Caco-2 (cell line): Measurements from ENCODE around the gene PEX26. TPM values are rescaled to one million over a fixed set of nuclear protein-coding genes. Genes with fewer than 3 reads are reported as not detected.

ENCODE experiments used
- BruUV-seq: library from RNA; stranded (reverse); fragments of 400-500 nt; replicated peaks from 2 replicates; lab custom pipeline; 2021; lab: Mats Ljungman, UMichigan
- CTCF ChIA-PET: fragments of 300-600 bp; sonication (Branson Sonifier 250); formaldehyde crosslinking; loops from one replicate; lab custom pipeline; 2022; ENCODE audit warnings: antibody characterized with exemption; lab: Charles Lee
- POLR2A ChIA-PET: fragments of 300-600 bp; sonication (Branson Sonifier 250); formaldehyde crosslinking; loops from one replicate; lab custom pipeline; 2022; ENCODE audit warnings: antibody characterized with exemption; lab: Charles Lee
- DNase-seq, 2 experiments: peaks; one replicate each; pipeline versions ENCODE4 v3.0.0 to v3.0.0-alpha.2; 2020 to 2022
- H3K27me3 ChIP-seq: replicated peaks from 2 replicates; pipeline ENCODE4 v1.6.0; 2011; ENCODE audit warnings: low read length; ENCODE audit not compliant: control insufficient read depth, insufficient read depth
- H3K36me3 ChIP-seq: 2 replicates; pipeline ENCODE4 v1.5.1; 2011; ENCODE audit warnings: low read length; ENCODE audit not compliant: control insufficient read depth, insufficient read depth
- H3K4me1 ChIP-seq: fragments of 250-450 bp; sonication (Bioruptor Pico); 2 replicates; pipeline ENCODE4 v1.5.1; 2020; ENCODE audit warnings: mild to moderate bottlenecking
- H3K4me3 ChIP-seq: 2 replicates; pipeline ENCODE4 v1.5.1; 2011; ENCODE audit warnings: low read depth, mild to moderate bottlenecking, control low read depth, low read length
- H3K9me3 ChIP-seq: fragments of 250-450 bp; sonication (Bioruptor Pico); 2 replicates; pipeline ENCODE4 v1.5.1; 2020; ENCODE audit warnings: mild to moderate bottlenecking, moderate library complexity
- H3K27ac Mint-ChIP-seq: one replicate; pipeline ENCODE4 v1.8.0; 2022; ENCODE audit warnings: mixed read lengths; ENCODE audit not compliant: unreplicated experiment
- H3K27me3 Mint-ChIP-seq: one replicate; pipeline ENCODE4 v1.8.0; 2022; ENCODE audit warnings: mixed read lengths; ENCODE audit not compliant: insufficient read depth, unreplicated experiment
- H3K36me3 Mint-ChIP-seq: one replicate; pipeline ENCODE4 v1.8.0; 2022; ENCODE audit warnings: mild to moderate bottlenecking, mixed read lengths; ENCODE audit not compliant: insufficient read depth, unreplicated experiment
- H3K4me1 Mint-ChIP-seq: one replicate; pipeline ENCODE4 v1.8.0; 2022; ENCODE audit warnings: low read depth, mixed read lengths; ENCODE audit not compliant: unreplicated experiment
- H3K4me3 Mint-ChIP-seq: one replicate; pipeline ENCODE4 v1.8.0; 2022; ENCODE audit warnings: mild to moderate bottlenecking, moderate library complexity, mixed read lengths; ENCODE audit not compliant: unreplicated experiment
- H3K9me3 Mint-ChIP-seq: one replicate; pipeline ENCODE4 v1.8.0; 2022; ENCODE audit warnings: mixed read lengths; ENCODE audit not compliant: unreplicated experiment
- intact Hi-C: fragments of 100-400 bp; cut with micrococcal nuclease; formaldehyde crosslinking; loops from one replicate; pipeline ENCODE4 v1.10.0; 2022; ENCODE audit not compliant: unreplicated experiment
- total RNA-seq: library from RNA; stranded (reverse); gene quantifications from 2 replicates; pipeline ENCODE4 v1.2.3, GENCODE V29; 2022
- TF ChIP-seq, protein P1 (sequence below), 2 experiments: fragments of 200-600 bp in 1 of 2; IDR thresholded peaks; 1 replicate in 1 of 2; 2 replicates in 1 of 2; pipeline versions ENCODE4 v1.5.1 to v1.8.0; 2011 to 2022; ENCODE audit warnings: antibody characterized with exemption in 1 of 2, control low read depth in 1 of 2, inconsistent platforms in 1 of 2, low read depth in 1 of 2, low read length in 1 of 2, mild to moderate bottlenecking in 1 of 2, moderate library complexity in 1 of 2; ENCODE audit not compliant: insufficient read depth in 1 of 2, severe bottlenecking in 1 of 2, unreplicated experiment in 1 of 2

PEX26 gene
- total RNA-seq, 1 experiment from 2014 or later, result 40.6 TPM

DNA sequence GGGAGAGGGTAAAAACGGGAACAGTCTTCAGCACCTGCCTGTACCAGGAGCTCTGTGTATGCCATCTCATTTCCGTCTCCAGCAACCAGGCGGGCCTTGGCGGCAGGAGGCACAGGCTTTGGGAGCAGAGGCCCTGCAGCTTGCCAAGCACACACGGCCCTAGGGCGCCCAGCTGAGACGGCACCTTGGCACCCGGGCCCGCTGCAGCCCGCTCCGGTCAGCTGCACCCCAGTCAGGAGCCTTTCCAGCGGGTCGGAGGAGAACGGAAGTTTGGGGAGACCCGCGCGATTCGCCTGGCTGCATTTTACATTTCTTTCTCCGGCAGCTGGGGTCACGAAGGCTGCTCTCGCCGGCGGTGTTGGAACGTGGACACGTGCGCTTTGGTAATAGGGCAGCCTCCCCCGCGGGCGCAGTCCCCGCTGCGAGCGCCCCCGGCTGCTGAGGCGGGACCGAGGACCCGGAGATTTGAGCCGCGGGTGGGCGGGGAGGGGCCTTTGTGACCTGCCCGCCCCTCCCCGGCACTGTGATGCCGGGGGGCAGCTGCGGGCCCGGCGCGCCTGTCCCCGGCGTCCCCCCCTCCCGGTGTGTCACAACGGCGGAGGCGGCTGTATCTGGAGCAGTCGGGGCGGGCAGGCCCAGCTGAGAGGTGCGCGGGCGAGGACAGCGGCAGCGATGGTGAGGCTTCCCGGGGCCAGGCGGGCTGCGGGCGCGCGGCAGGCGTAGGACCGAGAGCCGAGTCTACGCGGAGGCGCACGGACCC, 32.6 kb downstream of the PEX26 start, which contains the start of gene TUBA8:
TSS of gene TUBA8 (plus strand) at position 616 of the 760 bp plus-strand sequence. CDS start at position 673, 57 bp downstream.
- peaks cover 5% of the 10 kb centered on the region for H3K27me3 Mint-ChIP-seq
- no peaks in the 10 kb centered on the region for H3K4me1 Mint-ChIP-seq
- TF ChIP-seq, protein P1, sequence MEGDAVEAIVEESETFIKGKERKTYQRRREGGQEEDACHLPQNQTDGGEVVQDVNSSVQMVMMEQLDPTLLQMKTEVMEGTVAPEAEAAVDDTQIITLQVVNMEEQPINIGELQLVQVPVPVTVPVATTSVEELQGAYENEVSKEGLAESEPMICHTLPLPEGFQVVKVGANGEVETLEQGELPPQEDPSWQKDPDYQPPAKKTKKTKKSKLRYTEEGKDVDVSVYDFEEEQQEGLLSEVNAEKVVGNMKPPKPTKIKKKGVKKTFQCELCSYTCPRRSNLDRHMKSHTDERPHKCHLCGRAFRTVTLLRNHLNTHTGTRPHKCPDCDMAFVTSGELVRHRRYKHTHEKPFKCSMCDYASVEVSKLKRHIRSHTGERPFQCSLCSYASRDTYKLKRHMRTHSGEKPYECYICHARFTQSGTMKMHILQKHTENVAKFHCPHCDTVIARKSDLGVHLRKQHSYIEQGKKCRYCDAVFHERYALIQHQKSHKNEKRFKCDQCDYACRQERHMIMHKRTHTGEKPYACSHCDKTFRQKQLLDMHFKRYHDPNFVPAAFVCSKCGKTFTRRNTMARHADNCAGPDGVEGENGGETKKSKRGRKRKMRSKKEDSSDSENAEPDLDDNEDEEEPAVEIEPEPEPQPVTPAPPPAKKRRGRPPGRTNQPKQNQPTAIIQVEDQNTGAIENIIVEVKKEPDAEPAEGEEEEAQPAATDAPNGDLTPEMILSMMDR (IDR thresholded peaks at IDR 0.05; ENCODE audit: insufficient read depth in 1 of 2, low read depth in 1 of 2, low read length in 1 of 2, severe bottlenecking in 1 of 2, unreplicated experiment in 1 of 2), result no peak
- Histone ChIP-seq H3K9me3 (no peaks in the 10 kb centered on the region), H3K4me3 (peak within 1 kb of the TSS; percentile 39), H3K27me3 (no peaks in the 10 kb centered on the region), H3K4me1 (no peaks in the 10 kb centered on the region), H3K36me3 (no peaks in the 10 kb centered on the region)
- DNase-seq, result peak in 1 of 2 experiments; percentile 49
- POLR2A ChIA-PET, result no interaction called here
- intact Hi-C loops, result no loop called here
- no peak within 1 kb of the TSS for H3K27ac Mint-ChIP-seq
- CTCF ChIA-PET, result no interaction called here
- H3K4me3 Mint-ChIP-seq, result peak within 1 kb of the TSS; percentile 62
- no peaks in the 10 kb centered on the region for H3K36me3 Mint-ChIP-seq
- BruUV-seq, result no TSS peak
- no peaks in the 10 kb centered on the region for H3K9me3 Mint-ChIP-seq

DNA sequence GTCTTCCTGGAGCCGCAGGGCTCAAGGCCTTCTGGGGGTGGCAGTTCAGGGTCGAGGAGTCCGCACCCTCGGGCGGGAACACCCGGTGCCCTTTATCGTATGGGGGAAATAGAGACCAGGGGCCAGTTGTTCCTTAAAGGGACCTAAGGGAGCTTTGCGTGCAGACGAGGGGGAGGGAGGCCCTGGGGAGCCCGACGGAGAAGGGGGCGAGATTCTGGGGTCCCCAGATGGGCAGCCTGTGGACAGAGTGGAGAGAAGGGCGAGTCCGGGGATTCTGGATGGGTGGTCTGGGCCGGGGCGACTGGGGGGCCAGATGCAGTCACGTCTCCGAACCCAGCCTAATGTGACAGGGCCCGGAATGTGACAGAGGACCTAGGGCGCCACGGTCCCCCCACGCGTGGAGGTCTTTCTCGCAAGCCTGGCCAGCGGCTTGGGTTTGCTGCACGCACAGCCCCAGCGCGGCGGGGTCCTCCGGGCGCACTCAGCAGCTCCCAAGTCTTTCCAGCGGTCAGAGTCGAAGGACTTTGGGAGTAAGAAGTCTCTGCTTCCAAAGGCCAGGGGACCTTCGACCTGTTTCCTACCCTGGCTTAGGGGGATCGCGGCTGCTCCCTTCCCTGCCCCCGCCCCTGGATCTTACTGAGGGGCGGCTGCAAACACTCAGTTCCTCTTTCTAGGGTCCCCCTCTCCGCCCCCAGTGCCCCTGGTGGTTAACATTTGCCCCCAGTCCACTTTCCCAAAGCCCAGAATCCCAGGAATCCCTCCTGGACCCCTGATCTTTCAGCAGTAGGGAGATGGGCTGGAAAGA, 33.4 kb downstream of the PEX26 start:
- BruUV-seq, result no TSS peak
- CTCF ChIA-PET, result interaction anchor here (0.6 kb wide), 1 partner anchor 39 kb away, joined by 4 read pairs; the partner anchor contains the start of gene USP18
- no peaks in the 10 kb centered on the region for H3K9me3 ChIP-seq
- H3K4me1 ChIP-seq, result no peaks in the 10 kb centered on the region
- peaks cover 5% of the 10 kb centered on the region for H3K27me3 Mint-ChIP-seq
- H3K36me3 ChIP-seq, result no peaks in the 10 kb centered on the region
- peak overlapping the region; percentile 39 for H3K4me3 ChIP-seq
- POLR2A ChIA-PET, result no interaction called here
- TF ChIP-seq, protein P1 (IDR thresholded peaks at IDR 0.05; ENCODE audit: insufficient read depth in 1 of 2, low read depth in 1 of 2, low read length in 1 of 2, severe bottlenecking in 1 of 2, unreplicated experiment in 1 of 2), result no peak
- no peaks in the 10 kb centered on the region for H3K4me1 Mint-ChIP-seq
- no peaks in the 10 kb centered on the region for H3K27me3 ChIP-seq
- no peak overlapping the region for H3K27ac Mint-ChIP-seq
- peak overlapping the region; percentile 62 for H3K4me3 Mint-ChIP-seq
- H3K36me3 Mint-ChIP-seq, result no peaks in the 10 kb centered on the region
- no peaks in the 10 kb centered on the region for H3K9me3 Mint-ChIP-seq
- no peak for DNase-seq
- intact Hi-C loops, result no loop called here

DNA sequence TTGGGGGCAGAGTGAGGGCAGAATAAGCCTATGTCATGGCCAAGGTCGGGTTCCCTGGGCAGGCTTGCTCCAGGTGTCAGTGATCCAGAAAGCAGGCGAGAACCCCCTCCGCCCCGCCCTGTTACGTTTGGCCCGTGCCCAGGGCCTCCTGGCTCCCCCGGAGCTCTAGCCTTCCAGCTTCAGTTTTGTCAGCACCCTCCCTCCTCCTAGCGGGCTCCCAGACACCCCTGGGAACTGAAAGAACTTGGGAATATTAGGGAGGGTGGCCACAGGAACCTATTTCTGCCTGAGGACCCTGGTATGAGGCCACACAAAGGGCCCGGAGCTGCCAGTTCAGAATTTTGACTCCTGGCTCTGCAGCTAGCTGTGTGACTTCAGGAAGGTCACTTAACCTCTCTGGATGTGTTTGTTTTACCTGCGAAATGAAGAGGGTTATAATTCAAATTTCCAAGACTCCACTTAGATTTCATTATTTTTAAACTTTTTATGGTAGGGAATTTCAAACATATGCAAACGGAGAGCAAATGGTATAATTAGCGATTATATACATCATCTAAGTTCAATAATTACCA, 34.1 kb downstream of the PEX26 start:
- no peak overlapping the region for H3K4me3 Mint-ChIP-seq
- intact Hi-C loops, result no loop called here
- CTCF ChIA-PET, result interaction anchor here (0.6 to 0.7 kb wide), 2 partner anchors 8 to 38 kb away, joined by 3 to 4 read pairs; partner anchors contain the start of gene USP18

More for the DNA sequence above, 34.1 kb downstream of the PEX26 start:
- no peaks in the 10 kb centered on the region for H3K4me1 ChIP-seq
- BruUV-seq, result no TSS peak
- H3K27me3 Mint-ChIP-seq, result peaks cover 5% of the 10 kb centered on the region
- H3K4me3 ChIP-seq, result no peak overlapping the region
- H3K27ac Mint-ChIP-seq, result no peak overlapping the region
- H3K9me3 Mint-ChIP-seq, result no peaks in the 10 kb centered on the region
- POLR2A ChIA-PET, result no interaction called here
- no peaks in the 10 kb centered on the region for H3K4me1 Mint-ChIP-seq
- no peaks in the 10 kb centered on the region for H3K9me3 ChIP-seq
- no peak for DNase-seq
- H3K36me3 ChIP-seq, result no peaks in the 10 kb centered on the region
- H3K36me3 Mint-ChIP-seq, result no peaks in the 10 kb centered on the region
- H3K27me3 ChIP-seq, result no peaks in the 10 kb centered on the region
- TF ChIP-seq, protein P1 (IDR thresholded peaks at IDR 0.05; ENCODE audit: insufficient read depth in 1 of 2, low read depth in 1 of 2, low read length in 1 of 2, severe bottlenecking in 1 of 2, unreplicated experiment in 1 of 2), result no peak
